GM19238 (cell line): Measurements from ENCODE around the gene C9.
"Not testable (repeated sequence)": the region's sequence is repeated elsewhere in the genome, so short reads cannot be mapped to it uniquely, and the experiment has no call there.

Experiments
- DNase-seq: peaks from one replicate; pipeline ENCODE4 v3.0.0; 2011; ENCODE audit warnings: low spot score; ENCODE audit not compliant: insufficient read length

The C9 gene

DNA sequence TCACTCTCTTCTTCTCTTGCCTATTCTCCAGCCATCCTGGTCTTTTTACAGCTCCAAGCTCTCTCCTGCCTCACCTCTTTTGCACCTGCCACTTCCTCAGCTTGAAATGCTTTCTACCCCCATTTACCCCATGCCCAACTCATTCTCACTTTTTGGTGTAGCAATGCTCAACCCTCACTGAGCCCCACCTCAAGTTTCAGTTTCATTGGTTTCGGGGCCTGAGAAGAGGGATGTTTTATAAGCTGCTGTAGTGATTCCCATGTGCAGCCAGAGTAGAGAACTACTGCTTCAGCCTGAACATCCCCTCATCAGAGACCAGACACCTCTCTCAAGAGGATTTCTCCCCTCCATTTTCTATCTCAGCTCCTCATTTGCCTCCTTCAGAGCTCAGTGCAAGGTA is 99.8 kb downstream of the C9 start:
- peak; percentile 21 for DNase-seq

DNA sequence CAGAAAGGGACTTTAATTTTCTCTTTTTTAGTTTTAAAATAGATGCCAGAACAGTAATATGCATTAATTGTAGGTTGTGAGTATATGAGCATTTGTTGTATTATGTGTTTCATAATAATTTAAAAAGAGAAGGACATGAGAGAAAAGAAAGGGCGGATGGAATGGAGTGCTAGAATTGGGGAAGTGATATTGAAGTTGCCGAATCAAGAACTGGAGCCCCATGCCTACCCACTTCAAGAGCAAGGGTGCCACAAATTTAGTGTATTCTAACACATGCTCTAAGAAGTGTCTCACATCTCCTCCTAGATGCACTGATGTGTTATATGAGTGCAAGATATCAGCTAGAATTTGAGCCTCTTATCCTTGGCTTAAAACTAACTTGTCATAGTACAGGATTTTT is 101.3 kb downstream of the C9 start:
- no peak for DNase-seq

DNA sequence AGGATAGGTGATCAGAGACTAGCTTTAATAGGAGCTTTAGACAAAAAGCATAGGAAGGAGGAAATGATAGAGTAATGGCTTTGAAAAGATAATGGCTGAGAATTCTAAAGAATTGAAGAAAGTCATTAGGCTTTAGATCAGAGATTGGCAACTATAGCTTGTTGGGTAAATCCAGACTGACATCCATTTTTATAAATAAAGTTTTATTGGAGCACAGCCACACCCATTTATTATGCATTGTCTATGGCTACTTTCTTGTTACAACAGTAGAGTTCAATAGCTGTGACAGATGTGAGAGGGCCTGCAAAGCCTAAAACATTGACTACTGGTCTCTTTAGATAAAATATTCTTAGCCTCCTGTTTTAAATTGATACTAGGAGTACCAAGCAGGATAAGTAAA is 104.2 kb downstream of the C9 start:
- no peak for DNase-seq

DNA sequence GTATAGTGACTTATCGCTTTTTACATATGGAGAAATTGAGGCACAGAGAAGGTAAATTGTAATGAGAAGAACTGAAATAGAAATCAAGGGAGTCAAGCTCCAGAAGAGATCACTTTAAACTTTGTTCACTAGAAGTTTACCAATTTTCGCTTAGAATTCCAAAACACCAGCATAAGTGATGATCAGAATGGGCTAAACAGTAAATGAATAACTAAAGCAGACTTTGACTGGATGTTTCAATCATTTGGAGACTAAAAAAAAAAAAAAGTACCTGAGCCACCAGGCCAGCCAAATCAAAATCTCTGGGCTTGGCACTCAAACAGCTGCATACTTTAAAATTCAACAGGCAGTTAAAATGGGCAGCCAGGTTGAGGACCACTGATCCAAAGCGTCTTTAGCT is 106.7 kb downstream of the C9 start:
- no peak for DNase-seq

DNA sequence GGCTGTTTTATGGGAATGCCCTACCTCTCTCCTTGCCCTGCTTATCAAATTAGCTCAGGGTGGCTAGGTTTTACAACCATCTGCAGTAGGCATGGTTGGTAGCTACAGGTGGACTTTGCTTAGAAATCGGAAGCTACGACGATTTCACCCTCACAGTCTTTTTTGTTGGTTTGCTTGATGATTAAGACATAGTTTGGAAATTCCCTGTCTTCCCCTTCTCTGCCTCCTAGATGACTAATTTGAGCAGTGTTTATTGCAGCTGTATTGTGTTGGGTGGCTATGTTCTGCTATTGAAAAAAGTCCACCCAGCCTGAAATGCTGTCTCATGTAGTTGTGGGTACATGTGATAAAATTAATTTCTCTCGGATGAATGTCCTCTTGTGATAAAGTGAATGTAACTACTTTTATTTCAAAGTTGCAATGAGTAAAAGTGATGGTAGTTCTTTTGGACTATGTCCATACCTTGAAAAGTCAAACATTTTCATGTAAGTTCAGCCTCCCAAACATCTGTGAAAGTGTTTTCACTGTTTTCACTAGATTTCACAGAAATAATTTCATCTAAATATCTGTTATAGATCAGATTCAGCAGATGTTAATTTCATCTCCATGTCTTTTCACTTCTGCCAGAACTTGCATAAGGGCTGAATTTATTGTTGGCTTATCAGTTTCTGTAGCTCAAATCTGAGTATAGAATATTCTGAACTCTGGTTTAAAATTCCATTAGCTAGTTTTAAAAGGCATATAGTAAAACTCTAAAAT is 107.6 kb downstream of the C9 start:
- no peak for DNase-seq

DNA sequence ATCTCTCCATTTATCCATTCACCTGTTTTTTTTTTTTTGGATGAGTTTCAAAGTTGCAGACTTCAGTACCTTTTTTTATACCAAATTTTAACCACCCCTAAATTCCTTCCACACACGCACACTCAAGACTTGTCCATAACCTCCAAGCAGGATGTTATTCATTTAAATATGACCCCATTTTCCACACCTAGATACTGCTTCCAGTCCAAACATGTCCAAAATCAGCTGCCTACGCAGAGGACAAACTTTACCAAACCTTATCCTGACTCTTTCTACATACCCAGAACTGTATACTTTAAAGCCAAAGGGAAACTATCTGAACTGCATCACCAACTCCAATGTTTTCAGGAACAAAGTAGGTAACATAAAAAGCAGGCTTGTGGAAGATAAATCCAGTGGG is 108.9 kb downstream of the C9 start:
- DNase-seq: no peak

DNA sequence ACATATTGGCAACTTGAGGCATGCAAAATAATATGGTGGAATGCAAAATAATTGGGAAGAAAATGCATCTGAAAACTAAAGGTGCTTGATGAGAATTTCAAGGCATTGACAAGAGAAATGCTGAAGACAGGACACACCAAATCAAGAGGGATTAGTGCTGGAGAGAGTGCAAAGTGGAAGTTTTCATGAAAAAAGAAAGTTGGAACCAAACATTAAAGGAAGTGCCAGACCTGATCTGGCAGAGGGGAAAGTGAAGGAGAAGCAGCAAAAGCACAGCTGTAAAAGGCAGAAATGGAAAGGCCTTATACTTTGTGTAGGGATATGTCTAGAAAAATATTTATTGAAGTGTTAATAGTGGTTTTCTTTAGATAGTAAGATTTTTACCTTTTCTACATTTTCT is 109.6 kb downstream of the C9 start:
- no peak for DNase-seq

DNA sequence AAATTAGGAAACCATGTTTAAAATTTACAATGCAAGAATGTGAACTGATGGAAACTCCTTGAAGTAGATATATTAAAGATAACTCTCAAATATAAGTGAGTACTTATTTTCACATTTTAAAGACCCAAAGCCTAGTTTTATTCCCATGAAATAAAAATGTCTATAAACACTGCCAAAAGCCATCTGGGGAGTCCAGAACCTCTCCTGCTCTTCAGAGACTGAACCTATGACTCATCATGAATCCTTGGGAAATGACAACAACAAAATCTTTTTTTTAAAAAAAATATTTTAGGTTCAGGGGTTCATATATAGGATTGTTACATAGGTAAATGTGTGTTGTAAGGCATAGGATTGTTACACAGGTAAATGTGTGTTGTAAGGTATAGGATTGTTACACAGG is 111.1 kb downstream of the C9 start:
- DNase-seq: no peak

DNA sequence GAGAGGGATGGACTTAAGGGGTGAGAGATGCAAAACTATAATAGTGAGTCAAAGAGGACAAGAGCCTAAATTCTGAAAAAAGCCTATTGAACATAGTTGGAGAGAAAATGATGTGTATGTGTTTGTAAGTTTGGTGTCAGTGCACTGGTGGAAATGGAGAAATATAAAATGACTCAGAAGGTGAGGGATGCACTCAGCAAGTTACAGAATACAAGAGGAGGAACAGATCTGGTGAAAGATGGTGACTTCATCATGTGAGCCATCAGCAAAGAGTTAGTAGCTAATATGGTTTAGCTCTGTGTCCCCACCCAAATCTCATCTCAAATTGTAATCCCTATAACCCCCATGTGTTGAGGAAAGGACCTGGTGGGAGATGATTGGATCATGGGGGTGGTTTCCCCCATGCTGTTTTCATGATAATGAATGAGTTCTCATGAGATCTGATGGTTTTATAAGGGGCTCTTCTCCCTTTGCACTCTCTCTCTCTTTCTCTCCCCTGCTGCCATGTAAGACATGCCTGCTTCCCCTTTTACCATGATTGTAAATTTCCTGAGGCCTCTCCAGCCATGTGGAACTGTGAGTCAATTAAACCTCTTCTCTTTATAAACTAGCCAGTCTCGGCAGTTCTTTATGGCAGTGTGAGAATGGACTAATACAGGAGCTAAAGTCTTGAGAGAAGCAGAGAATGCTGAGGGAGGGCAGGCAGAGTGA is 114.6 kb downstream of the C9 start:
- no peak for DNase-seq

DNA sequence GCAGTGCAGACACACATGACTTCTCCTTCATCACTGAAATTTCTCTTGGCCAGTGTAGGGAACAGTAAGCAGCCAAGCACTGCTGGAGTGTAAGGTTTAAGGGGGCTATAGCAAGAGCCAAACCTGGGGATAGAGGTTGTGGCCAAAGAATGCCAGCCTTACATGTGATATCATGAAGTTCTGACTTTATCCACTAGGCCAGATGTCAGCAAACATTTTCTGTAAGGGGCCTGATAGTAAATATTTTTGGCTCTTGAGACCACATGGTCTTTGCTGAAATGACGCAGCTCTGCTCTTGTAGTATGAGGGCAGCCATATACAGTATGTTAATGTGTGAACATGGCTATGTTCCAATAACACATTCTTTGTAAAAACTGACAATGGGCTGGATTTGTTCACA is 115.2 kb downstream of the C9 start:
- no peak for DNase-seq

DNA sequence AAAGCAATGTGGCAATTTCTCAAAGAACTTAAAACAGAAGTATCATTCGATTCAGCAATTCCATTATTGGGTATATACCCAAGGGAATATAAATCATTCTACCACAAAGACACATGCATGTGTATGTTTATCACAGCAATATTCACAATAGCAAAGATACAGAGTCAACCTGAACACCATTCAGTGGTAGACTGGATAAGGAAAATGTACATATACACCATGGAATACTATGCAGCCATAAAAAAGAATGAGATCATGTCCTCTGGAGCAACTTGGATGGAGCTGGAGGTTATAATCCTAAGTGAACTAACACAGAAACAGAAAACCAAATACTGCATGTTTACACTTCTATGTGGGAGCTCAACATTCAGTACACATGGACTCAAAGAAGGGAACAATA is 123.5 kb downstream of the C9 start:
- DNase-seq: no peak

DNA sequence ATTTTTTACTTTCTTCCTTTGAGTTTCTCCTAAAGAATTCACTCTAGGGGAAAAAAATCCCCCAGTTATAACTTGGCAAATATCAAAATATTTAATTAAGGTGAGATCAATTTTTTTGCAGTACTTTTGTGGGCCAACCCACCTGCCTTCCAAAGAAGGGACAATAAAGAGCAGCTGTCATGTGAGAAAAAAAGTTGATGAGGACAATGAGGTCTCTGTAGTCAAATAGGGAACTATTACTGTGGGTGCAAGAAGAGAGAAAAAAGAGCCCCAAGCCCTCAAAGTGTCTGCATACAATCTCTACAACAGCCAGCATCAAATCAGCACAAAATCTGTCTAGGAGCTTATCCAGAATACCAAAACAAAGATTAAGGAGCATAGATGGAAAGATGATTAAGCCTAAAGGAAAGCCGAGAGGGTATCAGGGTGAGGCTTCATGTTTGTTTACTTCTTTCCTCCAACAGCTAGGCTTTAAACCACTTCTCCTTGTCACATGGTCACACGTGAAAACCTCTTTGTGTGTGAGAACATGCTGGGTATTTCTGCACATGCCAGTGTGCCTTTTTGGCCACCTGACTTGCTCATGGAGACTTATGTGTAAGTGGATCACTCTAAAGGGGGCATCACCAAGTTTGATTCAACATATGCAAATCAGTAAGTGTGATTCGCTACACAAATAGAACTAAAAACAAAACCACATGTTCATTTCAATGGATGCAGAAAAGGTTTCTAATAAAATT is 125.8 kb downstream of the C9 start:
- no peak for DNase-seq

DNA sequence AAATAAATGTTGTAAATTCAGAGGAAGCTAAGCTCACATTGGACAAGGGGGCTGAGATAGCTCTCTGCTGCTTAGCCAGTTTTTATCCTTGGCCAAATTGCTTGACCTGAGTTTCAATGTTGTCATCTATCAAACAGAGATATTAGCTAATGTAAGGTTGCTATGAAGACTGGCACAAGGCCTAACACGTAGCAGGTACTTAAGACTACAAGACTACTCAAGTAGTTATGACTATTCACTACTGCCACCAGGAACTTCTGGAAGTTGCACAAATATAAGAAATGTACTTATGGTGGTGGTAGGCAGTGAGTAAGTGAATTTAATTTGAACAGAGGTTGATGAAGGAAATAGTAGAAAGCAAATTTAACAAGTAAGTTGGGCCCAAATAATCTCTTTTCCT is 127.6 kb downstream of the C9 start:
- no peak for DNase-seq

DNA sequence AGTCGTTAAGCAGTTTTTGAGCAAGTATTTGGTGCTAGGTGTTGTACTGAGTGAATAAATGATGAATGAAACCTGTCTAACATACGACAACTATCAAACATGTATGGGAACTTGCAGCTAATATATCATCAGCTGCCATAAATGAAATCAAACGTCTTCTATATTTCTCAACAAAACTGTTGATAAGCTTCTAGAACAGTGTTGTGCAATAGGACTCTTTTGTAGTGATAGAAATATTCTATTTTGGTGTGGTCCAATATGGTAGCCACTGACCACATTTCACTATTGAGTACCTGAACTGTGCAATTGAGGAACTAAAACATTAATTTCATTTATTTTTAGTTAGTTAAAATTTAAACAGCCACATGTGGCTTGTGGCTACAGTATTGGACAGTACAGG is 128.6 kb downstream of the C9 start:
- no peak for DNase-seq

DNA sequence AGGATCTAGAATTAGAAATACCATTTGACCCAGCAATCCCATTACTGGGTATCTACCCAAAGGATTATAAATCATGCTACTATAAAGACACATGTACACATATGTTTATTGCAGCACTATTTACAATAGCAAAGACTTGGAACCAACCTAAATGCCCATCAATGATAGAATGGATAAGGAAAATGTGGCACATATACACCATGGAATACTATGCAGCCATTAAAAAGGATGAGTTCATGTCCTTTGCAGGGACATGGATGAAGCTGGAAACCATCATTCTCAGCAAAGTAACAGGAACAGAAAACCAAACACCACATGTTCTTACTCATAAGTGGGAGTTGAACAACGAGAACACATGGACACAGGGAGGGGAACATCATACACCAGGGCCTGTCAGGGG is 129.8 kb downstream of the C9 start:
- not testable (repeated sequence) for DNase-seq
